Measurements from ENCODE around the gene IGSF9B. TPM values are rescaled to one million over a fixed set of nuclear protein-coding genes. Genes with fewer than 3 reads are reported as not detected.

IGSF9B gene
- total and polyA plus RNA-seq, 9 of the 15 experiments (the other 6 are each of a cell fraction or from before 2014, with no cell fraction given) = 0.09 TPM; not detected in 8

DNA sequence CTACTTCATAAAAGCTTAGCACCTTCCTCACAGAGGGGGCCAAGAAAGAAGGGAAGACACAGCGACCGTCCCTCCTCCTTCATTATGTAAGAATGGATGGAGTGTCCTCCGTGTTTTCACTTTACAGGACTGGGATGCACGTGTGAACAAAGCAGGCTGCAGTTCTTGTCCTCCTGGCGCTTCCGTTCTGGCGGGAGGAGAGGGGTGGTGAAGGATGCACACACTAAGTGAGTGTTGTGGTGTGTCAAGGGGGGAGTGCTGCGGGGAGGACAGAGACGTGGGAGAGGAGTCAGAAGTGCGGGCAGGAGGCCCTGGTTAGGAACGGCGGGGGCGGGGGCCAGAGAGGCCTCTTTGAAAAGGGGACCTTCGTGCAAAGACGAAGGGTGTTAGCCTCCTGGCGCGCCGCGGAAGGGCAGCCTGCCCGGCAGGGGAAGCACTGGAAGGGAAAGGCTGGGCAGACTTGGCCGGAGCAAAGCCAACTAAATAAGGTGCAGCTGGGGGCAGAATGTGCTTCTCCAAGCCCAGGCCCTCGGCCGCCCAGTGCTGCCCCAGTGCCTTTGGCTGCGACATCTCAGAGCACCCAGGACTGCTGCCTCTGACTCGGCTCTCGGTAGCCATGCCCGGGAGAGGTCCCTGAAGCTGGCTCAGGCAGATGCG is 27.0 kb upstream of the IGSF9B start (continued):
- TF ChIP-seq RAD21 (CRISPR knock-in tag; conservative IDR thresholded peaks at IDR 0.05 in 1 of 2, IDR thresholded peaks at IDR 0.05 in 1 of 2) = no peak
- no peak for TF ChIP-seq RBM39 (optimal IDR thresholded peaks at IDR 0.05; ENCODE audit: low read depth, low read length)
- TF ChIP-seq ARID1B (IDR thresholded peaks at IDR 0.05) = no peak
- TF ChIP-seq SIRT6 (IDR thresholded peaks at IDR 0.05; ENCODE audit: low read depth, low read length) = no peak
- no peak for TF ChIP-seq ZBTB8A (IDR thresholded peaks at IDR 0.05; ENCODE audit: partially characterized antibody)
- TF ChIP-seq, protein P1, sequence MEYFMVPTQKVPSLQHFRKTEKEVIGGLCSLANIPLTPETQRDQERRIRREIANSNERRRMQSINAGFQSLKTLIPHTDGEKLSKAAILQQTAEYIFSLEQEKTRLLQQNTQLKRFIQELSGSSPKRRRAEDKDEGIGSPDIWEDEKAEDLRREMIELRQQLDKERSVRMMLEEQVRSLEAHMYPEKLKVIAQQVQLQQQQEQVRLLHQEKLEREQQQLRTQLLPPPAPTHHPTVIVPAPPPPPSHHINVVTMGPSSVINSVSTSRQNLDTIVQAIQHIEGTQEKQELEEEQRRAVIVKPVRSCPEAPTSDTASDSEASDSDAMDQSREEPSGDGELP (CRISPR knock-in tag; IDR thresholded peaks at IDR 0.05; ENCODE audit: borderline replicate concordance) = no peak
- TF ChIP-seq ZNF551 (CRISPR knock-in tag; IDR thresholded peaks at IDR 0.05) = no peak
- TF ChIP-seq NFATC3 (IDR thresholded peaks at IDR 0.05) = no peak
- no peak for TF ChIP-seq PTBP1 (IDR thresholded peaks at IDR 0.05; ENCODE audit: low read depth, low read length)
- no peak for TF ChIP-seq ASH1L (IDR thresholded peaks at IDR 0.05; ENCODE audit: borderline replicate concordance, low read depth, partially characterized antibody)

DNA sequence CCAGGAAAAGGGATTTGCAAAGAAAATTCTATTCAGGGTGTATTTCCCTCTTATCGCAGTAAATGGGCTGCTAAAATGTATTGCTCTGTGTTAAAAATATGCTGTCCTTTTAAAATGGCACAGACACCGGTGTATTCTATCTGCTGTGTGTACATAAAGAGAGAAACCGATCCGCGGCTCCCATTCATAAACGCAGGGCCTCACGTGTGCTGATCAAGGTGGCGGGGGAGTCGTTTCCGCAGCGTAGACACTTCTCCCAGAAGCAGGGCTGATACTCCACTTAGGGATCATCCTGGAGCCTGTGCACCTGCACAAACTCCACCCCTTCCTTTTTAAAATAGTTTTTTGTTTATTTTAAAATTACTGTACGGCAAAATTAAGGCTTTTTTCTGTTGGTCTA is 26.1 kb upstream of the IGSF9B start:
- ATAC-seq = no peak
- ChIA-PET CTCF (ENCODE audit: low intra/inter-chr PET ratio) (no interaction called here), POLR2A (interaction anchor here (0.6 kb wide), 1 partner anchor 1017 kb away, joined by 3 read pairs; no protein-coding TSS in a partner anchor)
- BruUV-seq (replicated peaks) = no TSS peak
- no peak for FAIRE-seq
- H3K36me3 ChIP-seq (ENCODE audit: control insufficient read depth, insufficient read depth, low read length) = no peaks in the 10 kb centered on the region
- H3K9me1 ChIP-seq (ENCODE audit: control insufficient read depth, insufficient read depth, low read length) = peaks cover 3% of the 10 kb centered on the region
- no peaks in the 10 kb centered on the region for H3K9me3 ChIP-seq (replicated peaks; ENCODE audit: control insufficient read depth, insufficient read depth, low read depth, low read length)
- H3K9ac ChIP-seq (ENCODE audit: insufficient read depth in 1 of 2, low read depth in 2 of 2, low read length in 2 of 2) = no peak overlapping the region
- H3K27ac ChIP-seq (ENCODE audit: extremely low read depth, low read depth, low read length) = no peak overlapping the region
- WGBS (ENCODE audit: insufficient coverage, low coverage, missing lambda C conversion rate) = under 1% methylated on average over 12 of the region's 12 CpGs
- peaks cover 4% of the 10 kb centered on the region; the same call in 1 of the 2 replicates for H4K20me1 ChIP-seq (replicated peaks; ENCODE audit: control insufficient read depth, insufficient read depth, low read length)
- no peak for DNase-seq (ENCODE audit: extremely low read depth in 1 of 4, low spot score in 3 of 4)
- H3K4me3 ChIP-seq = no peak overlapping the region
- intact Hi-C loops (cut with micrococcal nuclease) = no loop called here
- in situ Hi-C loops (cut with MboI) = no loop called here
- H2AFZ ChIP-seq (ENCODE audit: low read depth, low read length) = no peak overlapping the region
- no peaks in the 10 kb centered on the region for H3K79me2 ChIP-seq (ENCODE audit: control insufficient read depth, insufficient read depth, low read length)
- H3K4me2 ChIP-seq (ENCODE audit: insufficient read depth, low read length) = no peak overlapping the region
- H3K4me1 ChIP-seq (replicated peaks in 1 of 2; ENCODE audit: control insufficient read depth in 2 of 2, insufficient read depth in 2 of 2, low read length in 2 of 2) = no peaks in the 10 kb centered on the region
- peaks cover 19 to 52% of the 10 kb centered on the region in 2 experiments; a peak in 3 of 5 replicates for H3K27me3 ChIP-seq (ENCODE audit: control insufficient read depth in 2 of 2, insufficient read depth in 2 of 2, low read length in 2 of 2)
- TF ChIP-seq BCL6 (CRISPR knock-in tag; IDR thresholded peaks at IDR 0.05) = no peak
- no peak for TF ChIP-seq ZNF75A (CRISPR knock-in tag; IDR thresholded peaks at IDR 0.05)
- no peak for TF ChIP-seq MTA3 (IDR thresholded peaks at IDR 0.05; ENCODE audit: borderline replicate concordance)
- TF ChIP-seq ZBTB1 (CRISPR knock-in tag; IDR thresholded peaks at IDR 0.05; ENCODE audit: borderline replicate concordance, low read depth) = no peak
- no peak for TF ChIP-seq BDP1 (IDR thresholded peaks at IDR 0.05; ENCODE audit: insufficient read depth, insufficient read length)
- TF ChIP-seq USF2 (CRISPR knock-in tag; IDR thresholded peaks at IDR 0.05) = no peak
- TF ChIP-seq TAF7 (tag; IDR thresholded peaks at IDR 0.05) = no peak
- no peak for TF ChIP-seq XRCC3 (IDR thresholded peaks at IDR 0.05)
- TF ChIP-seq CREB1 (IDR thresholded peaks at IDR 0.05) = no peak
- TF ChIP-seq CREB1 (CRISPR knock-in tag; IDR thresholded peaks at IDR 0.05) = no peak
- TF ChIP-seq ZNF76 (CRISPR knock-in tag; IDR thresholded peaks at IDR 0.05; ENCODE audit: borderline replicate concordance) = no peak
- TF ChIP-seq PML (IDR thresholded peaks at IDR 0.05; ENCODE audit: low read length) = no peak
- TF ChIP-seq RBM22 (IDR thresholded peaks at IDR 0.05; ENCODE audit: low read depth, low read length, poor library complexity, severe bottlenecking) = no peak
